Thoracic aorta (tissue), 2 donors: ENCODE results near the gene MICALL2. TPM values are rescaled to one million over a fixed set of nuclear protein-coding genes. Genes with fewer than 3 reads are reported as not detected.

ENCODE experiments used
- ATAC-seq: fragments of 150-250 bp; one replicate; pipeline ENCODE4 v1.8.0; 2017; ENCODE audit warnings: low read depth; ENCODE audit not compliant: insufficient number of reproducible peaks, low FRiP score
- DNase-seq: peaks from one replicate; pipeline ENCODE4 v3.0.0-alpha.2; 2020; ENCODE audit warnings: low spot score
- H3K27ac ChIP-seq, 2 donors: fragments of 200-600 bp; sonication (generic); 1 replicate in 1 of 2; 2 replicates in 1 of 2; pipeline ENCODE4 v1.5.1; 2016; ENCODE audit warnings: mild to moderate bottlenecking in 2 of 2, moderate library complexity in 2 of 2
- H3K27me3 ChIP-seq: fragments of 200-600 bp; sonication (generic); replicated peaks from 2 replicates; pipeline ENCODE4 v1.6.0; 2016; ENCODE audit warnings: mild to moderate bottlenecking; ENCODE audit not compliant: insufficient read depth
- H3K36me3 ChIP-seq: fragments of 200-600 bp; sonication (generic); one replicate; pipeline ENCODE4 v1.5.1; 2016
- H3K4me1 ChIP-seq, 2 donors: fragments of 200-600 bp; sonication (generic); 1 replicate in 1 of 2; 2 replicates in 1 of 2; pipeline versions ENCODE4 v1.5.1 to v1.6.0; 2016; ENCODE audit warnings: low read depth in 2 of 2, mild to moderate bottlenecking in 1 of 2; ENCODE audit not compliant: control insufficient read depth in 1 of 2
- H3K4me3 ChIP-seq: fragments of 200-600 bp; sonication (generic); 2 replicates; pipeline ENCODE4 v1.5.1; 2016; ENCODE audit warnings: mild to moderate bottlenecking
- H3K9me3 ChIP-seq: fragments of 200-600 bp; sonication (generic); 2 replicates; pipeline ENCODE4 v1.5.1; 2016
- total RNA-seq, 2 donors: library from RNA; depleted of rRNA; stranded (reverse); fragments of >200 nt; gene quantifications; one replicate each; pipeline versions ENCODE4 v1.1.0 to v1.2.3, GENCODE V29; 2016
- TF ChIP-seq, protein P1 (sequence below): fragments of 200-600 bp; sonication (generic); IDR thresholded peaks from one replicate; pipeline ENCODE4 v1.5.1; 2019; ENCODE audit warnings: antibody characterized with exemption

The MICALL2 gene
- total RNA-seq, 2 donors from 2014 or later = 71.7 to 80.0 TPM

DNA sequence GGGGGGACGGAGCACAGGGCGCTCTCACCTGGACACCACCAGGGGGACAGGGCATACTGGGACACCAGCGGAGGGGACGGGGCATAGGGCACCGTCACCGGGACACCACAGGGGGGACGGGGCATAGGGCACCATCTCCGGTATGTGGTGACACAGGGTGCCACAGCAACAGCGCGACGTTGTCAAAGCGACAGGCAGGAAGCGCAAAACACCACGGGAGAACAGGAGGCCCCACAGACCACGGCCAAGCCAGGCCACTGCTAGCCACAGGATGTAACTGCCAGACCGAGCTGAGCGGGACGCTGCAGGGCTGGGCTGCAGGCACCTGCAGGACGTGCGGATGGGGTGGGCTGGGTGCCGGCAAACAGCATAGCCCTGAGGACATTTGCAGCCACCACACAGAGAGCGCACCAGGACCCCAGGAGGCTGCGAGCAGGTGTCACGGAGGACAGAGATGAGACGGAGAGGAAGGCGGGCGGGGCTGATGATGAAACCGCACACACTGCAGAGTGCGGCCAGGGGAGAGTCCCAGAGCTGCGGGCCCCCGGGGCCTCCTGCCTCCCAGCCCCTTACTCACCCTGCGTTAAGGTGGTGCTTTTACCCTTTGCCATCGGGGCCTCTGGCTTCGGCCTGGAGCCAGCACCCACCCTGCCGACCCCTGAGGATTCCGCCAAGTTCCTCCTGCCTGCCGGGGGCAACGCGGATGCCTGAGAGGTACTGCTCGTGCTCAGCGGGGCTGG lies 17.5 kb downstream of the MICALL2 start:
- Histone ChIP-seq H3K9me3 (no peaks in the 10 kb centered on the region), H3K27me3 (no peaks in the 10 kb centered on the region), H3K4me1 (no peaks in the 10 kb centered on the region), H3K36me3 (peaks cover 18% of the 10 kb centered on the region), H3K4me3 (no peak overlapping the region), H3K27ac (no peak overlapping the region)
- TF ChIP-seq, protein P1, sequence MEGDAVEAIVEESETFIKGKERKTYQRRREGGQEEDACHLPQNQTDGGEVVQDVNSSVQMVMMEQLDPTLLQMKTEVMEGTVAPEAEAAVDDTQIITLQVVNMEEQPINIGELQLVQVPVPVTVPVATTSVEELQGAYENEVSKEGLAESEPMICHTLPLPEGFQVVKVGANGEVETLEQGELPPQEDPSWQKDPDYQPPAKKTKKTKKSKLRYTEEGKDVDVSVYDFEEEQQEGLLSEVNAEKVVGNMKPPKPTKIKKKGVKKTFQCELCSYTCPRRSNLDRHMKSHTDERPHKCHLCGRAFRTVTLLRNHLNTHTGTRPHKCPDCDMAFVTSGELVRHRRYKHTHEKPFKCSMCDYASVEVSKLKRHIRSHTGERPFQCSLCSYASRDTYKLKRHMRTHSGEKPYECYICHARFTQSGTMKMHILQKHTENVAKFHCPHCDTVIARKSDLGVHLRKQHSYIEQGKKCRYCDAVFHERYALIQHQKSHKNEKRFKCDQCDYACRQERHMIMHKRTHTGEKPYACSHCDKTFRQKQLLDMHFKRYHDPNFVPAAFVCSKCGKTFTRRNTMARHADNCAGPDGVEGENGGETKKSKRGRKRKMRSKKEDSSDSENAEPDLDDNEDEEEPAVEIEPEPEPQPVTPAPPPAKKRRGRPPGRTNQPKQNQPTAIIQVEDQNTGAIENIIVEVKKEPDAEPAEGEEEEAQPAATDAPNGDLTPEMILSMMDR = no peak
- no peak for DNase-seq
- no peak for ATAC-seq

DNA sequence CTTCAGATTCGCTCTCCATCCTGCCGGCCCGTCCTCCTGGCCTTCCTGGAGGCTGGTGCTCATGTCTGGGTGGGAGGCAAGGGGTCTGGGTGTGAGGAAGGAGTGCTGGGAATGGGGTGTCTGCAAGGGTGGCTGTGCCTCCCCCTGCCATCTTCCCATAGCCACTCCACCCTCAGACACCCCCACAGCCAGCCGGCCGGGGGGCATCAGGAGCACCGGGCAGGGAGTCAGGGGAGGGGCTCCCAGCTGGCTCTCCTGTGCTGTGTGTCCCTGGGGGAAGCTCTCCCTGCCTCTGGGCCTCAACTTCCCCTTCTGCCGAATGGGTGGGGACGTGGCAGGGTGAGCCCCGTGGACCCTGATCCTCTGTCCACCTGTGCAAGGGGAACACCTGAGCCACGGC lies 18.6 kb downstream of the MICALL2 start:
- Histone ChIP-seq H3K9me3 (no peaks in the 10 kb centered on the region), H3K36me3 (peaks cover 18% of the 10 kb centered on the region), H3K4me3 (no peak overlapping the region), H3K4me1 (no peaks in the 10 kb centered on the region), H3K27ac (no peak overlapping the region), H3K27me3 (no peaks in the 10 kb centered on the region)
- TF ChIP-seq, protein P1 = no peak
- DNase-seq (no peak), ATAC-seq (no peak)

DNA sequence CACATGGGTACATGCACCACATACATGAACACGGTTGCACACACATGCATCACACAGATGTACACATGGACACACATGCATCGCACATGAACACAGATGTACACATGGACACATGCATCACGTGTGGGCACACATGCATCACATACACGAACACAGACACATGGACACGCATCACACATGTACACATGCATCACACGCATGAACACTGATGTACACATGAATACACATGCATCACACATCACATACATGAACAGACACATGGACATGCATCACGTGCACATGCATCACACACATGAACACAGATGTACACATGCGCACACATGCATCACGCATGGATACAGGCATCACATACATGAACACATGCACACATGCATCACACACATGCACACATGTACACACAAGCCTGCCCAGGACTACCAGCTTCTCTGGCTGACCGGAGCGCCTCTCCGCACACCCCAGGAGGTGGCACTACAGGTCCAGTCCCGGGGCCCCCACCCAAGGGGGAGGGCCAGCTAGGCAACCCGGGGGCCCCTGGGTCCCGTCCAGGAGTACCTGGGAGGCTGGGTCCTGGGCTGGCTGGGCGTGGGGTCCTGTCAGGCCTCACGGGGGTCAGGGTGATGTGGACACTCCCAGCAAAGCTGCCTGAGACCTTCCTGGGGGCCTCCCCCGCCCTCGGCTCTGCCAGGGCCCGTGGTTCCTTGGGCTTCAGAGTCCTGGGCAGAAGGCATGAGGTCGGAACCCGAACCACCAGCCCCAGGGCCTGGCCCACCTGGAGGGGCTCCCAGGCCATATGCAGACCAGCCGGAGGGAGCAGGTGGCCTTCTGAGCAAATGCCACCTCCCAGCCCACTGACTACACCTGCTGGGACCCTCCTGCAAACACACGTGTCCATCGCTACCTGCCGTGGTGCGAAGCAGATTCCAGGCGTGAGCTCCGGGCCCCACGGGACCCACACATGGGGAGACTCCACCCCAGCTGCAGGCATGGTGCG lies 19.6 kb downstream of the MICALL2 start:
- TF ChIP-seq, protein P1 = no peak
- Histone ChIP-seq H3K27me3 (no peaks in the 10 kb centered on the region), H3K4me1 (no peaks in the 10 kb centered on the region), H3K27ac (no peak overlapping the region), H3K4me3 (no peak overlapping the region), H3K36me3 (peaks cover 18% of the 10 kb centered on the region), H3K9me3 (no peaks in the 10 kb centered on the region)
- ATAC-seq (no peak), DNase-seq (no peak)

DNA sequence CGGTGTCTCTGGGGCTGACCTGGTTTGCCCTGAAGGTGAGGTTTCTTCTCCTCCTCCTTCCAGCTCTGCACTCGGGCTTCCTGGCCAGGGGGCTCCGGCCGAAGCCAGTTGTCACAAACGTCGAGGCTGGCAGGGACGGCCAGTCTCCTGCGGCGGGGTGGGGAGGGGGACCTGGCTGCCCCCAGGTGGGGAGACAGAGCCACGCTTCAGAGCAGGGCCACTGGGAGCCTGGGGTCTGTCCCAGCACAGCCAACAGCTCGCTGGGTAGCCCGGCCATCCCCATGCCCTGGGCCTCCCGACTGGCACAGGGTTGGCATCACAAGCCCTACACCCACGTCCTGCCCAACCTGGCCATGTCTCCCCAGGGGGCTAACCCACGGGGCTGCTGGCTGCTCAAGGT lies 20.4 kb downstream of the MICALL2 start:
- Histone ChIP-seq H3K9me3 (no peaks in the 10 kb centered on the region), H3K27me3 (no peaks in the 10 kb centered on the region), H3K27ac (no peak overlapping the region), H3K4me1 (no peaks in the 10 kb centered on the region), H3K4me3 (no peak overlapping the region), H3K36me3 (peaks cover 18% of the 10 kb centered on the region)
- ATAC-seq (no peak), DNase-seq (no peak)
- TF ChIP-seq, protein P1 = no peak

DNA sequence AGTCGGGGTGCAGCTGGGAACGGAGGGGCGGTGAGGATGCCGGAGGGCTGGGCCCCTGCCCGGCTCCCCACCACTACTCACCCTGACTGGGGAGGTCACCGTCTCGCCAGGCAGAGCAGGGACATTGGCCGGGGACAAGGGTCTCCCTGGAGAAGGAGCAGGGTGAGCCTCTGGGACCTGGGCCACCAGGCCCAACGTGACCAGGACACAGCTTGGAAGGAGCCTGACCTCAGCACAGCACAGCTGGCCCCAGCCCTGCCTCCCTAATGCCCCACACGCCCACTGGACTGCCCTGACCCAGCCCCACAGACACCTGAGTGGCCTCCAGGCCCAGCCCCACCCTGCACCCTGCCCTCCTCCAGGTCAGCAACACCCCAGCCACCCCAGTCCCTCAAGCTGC lies 21.1 kb downstream of the MICALL2 start:
- Histone ChIP-seq H3K4me1 (no peaks in the 10 kb centered on the region), H3K9me3 (no peaks in the 10 kb centered on the region), H3K4me3 (no peak overlapping the region), H3K27ac (no peak overlapping the region), H3K36me3 (peaks cover 18% of the 10 kb centered on the region), H3K27me3 (no peaks in the 10 kb centered on the region)
- ATAC-seq (no peak), DNase-seq (no peak)
- TF ChIP-seq, protein P1 = no peak
